HCT116 (cell line): Measurements from ENCODE around the gene CWF19L1. TPM values are rescaled to one million over a fixed set of nuclear protein-coding genes. Genes with fewer than 3 reads are reported as not detected.

Experiments
- ATAC-seq: fragments of 200-7000 bp; cut with Tn5 transposase; 2 replicates; pipeline ENCODE4 v1.9.1; 2020; ENCODE audit warnings: mild to moderate bottlenecking, moderate library complexity
- BruUV-seq: library from RNA; stranded (reverse); fragments of 400-500 nt; replicated peaks from 2 replicates; lab custom pipeline; 2021; lab: Mats Ljungman, UMichigan
- CTCF ChIA-PET: fragments of 300-600 bp; sonication (Branson Sonifier 250); formaldehyde crosslinking; loops from one replicate; lab custom pipeline; 2021; ENCODE audit warnings: antibody characterized with exemption; lab: Charles Lee
- POLR2A ChIA-PET: fragments of 300-600, 350-600 bp; sonication (Branson Sonifier 250); formaldehyde crosslinking; loops from one replicate; lab custom pipeline; 2021; ENCODE audit warnings: antibody characterized with exemption; lab: Charles Lee
- RAD21 ChIA-PET, 2 experiments: fragments of 300-600 bp; sonication (Branson Sonifier 250); formaldehyde crosslinking; loops; one replicate each; lab custom pipeline; 2023; ENCODE audit warnings: low total read pairs in 2 of 2; ENCODE audit not compliant: uncharacterized antibody in 2 of 2, unreplicated experiment in 2 of 2, low non-redundant PET in 1 of 2; lab: Charles Lee
- DNase-seq: peaks from one replicate; pipeline ENCODE4 v3.0.0-alpha.2; 2010; ENCODE audit warnings: low read depth, low spot score
- H2AFZ ChIP-seq: fragments of 200-600 bp; shearing (Covaris generic), sonication (generic); 2 replicates; pipeline ENCODE4 v1.6.1; 2017; ENCODE audit warnings: low read depth, mixed run types, mixed read lengths, antibody characterized with exemption, low read length; ENCODE audit not compliant: poor library complexity, severe bottlenecking
- H3K27ac ChIP-seq: 2 replicates; pipeline ENCODE4 v1.5.1; 2012; ENCODE audit warnings: low read depth, low read length
- H3K27me3 ChIP-seq: fragments of 200-600 bp; sonication (generic); 2 replicates; pipeline ENCODE4 v1.6.1; 2016; ENCODE audit warnings: mixed run types, low read length, mixed read lengths; ENCODE audit not compliant: insufficient read depth
- H3K36me3 ChIP-seq, 2 experiments: fragments of 200-500 bp in 1 of 2; fragments of 200-600 bp in 1 of 2; sonication (Bioruptor generic) in 1 of 2; sonication (generic) in 1 of 2; 2 replicates each; pipeline versions ENCODE4 v1.5.1 to v1.6.1; 2014 to 2016; ENCODE audit warnings: low read length in 2 of 2, inconsistent platforms in 1 of 2, mixed read lengths in 1 of 2, mixed run types in 1 of 2; ENCODE audit not compliant: insufficient read depth in 2 of 2, control insufficient read depth in 1 of 2
- H3K4me1 ChIP-seq, 2 experiments: fragments of 200-600 bp in 1 of 2; sonication (generic) in 1 of 2; 2 replicates each; pipeline versions ENCODE4 v1.5.1 to v1.6.1; 2012 to 2017; ENCODE audit warnings: low read length in 2 of 2, inconsistent platforms in 1 of 2, mild to moderate bottlenecking in 1 of 2, mixed read lengths in 1 of 2, mixed run types in 1 of 2, moderate library complexity in 1 of 2; ENCODE audit not compliant: insufficient read depth in 2 of 2, control insufficient read depth in 1 of 2
- H3K4me2 ChIP-seq: fragments of 200-600 bp; sonication (generic); 2 replicates; pipeline ENCODE4 v1.6.1; 2017; ENCODE audit warnings: mixed run types, low read length, mixed read lengths
- H3K4me3 ChIP-seq, 2 experiments: fragments of 200-600 bp in 1 of 2; sonication (generic) in 1 of 2; replicated peaks in 1 of 2; 2 replicates each; pipeline ENCODE4 v1.5.1; 2011 to 2016; ENCODE audit warnings: low read length in 2 of 2, control low read depth in 1 of 2, low read depth in 1 of 2, mild to moderate bottlenecking in 1 of 2, mixed read lengths in 1 of 2, mixed run types in 1 of 2
- H3K79me2 ChIP-seq: fragments of 200-600 bp; sonication (generic); 2 replicates; pipeline ENCODE4 v1.6.1; 2017; ENCODE audit warnings: mild to moderate bottlenecking, mixed run types, low read length, moderate library complexity, mixed read lengths; ENCODE audit not compliant: insufficient read depth
- H3K9ac ChIP-seq: fragments of 200-600 bp; sonication (generic); 2 replicates; pipeline ENCODE4 v1.6.1; 2016; ENCODE audit warnings: low read length, mixed read lengths
- H3K9me2 ChIP-seq: fragments of 200-600 bp; sonication (generic), shearing (Covaris generic); 2 replicates; pipeline ENCODE4 v1.6.1; 2017; ENCODE audit warnings: mixed run types, mild to moderate bottlenecking, moderate library complexity; ENCODE audit not compliant: insufficient read depth
- H3K9me3 ChIP-seq, 2 experiments: fragments of 200-500 bp in 1 of 2; fragments of 200-600 bp in 1 of 2; sonication (Bioruptor generic) in 1 of 2; sonication (generic) in 1 of 2; 2 replicates each; pipeline ENCODE4 v1.6.1; 2014 to 2017; ENCODE audit warnings: low read length in 2 of 2, mixed read lengths in 2 of 2, inconsistent platforms in 1 of 2, low read depth in 1 of 2, mild to moderate bottlenecking in 1 of 2, mixed run types in 1 of 2, moderate library complexity in 1 of 2; ENCODE audit not compliant: control insufficient read depth in 1 of 2, insufficient read depth in 1 of 2
- H4K20me1 ChIP-seq: fragments of 200-600 bp; sonication (generic), shearing (Covaris generic); 2 replicates; pipeline ENCODE4 v1.6.1; 2017; ENCODE audit warnings: mixed run types, mild to moderate bottlenecking, moderate library complexity; ENCODE audit not compliant: insufficient read depth
- CBX3 ChIP-seq: IDR thresholded peaks from 2 replicates; pipeline ENCODE4 v1.6.1; 2012; ENCODE audit warnings: low read depth
- EGR1 ChIP-seq: IDR thresholded peaks from 2 replicates; pipeline ENCODE4 v1.6.1; 2012; ENCODE audit warnings: low read depth
- ELF1 ChIP-seq: IDR thresholded peaks from 2 replicates; pipeline ENCODE4 v1.6.1; 2012; ENCODE audit warnings: low read depth, borderline replicate concordance
- EZH2 ChIP-seq: fragments of 200-600 bp; sonication (generic); IDR thresholded peaks from 2 replicates; pipeline ENCODE4 v1.6.1; 2017; ENCODE audit warnings: antibody characterized with exemption, mixed run types
- EZH2phosphoT487 ChIP-seq: fragments of 200-600 bp; IDR thresholded peaks from 2 replicates; pipeline ENCODE4 v1.6.1; 2018; ENCODE audit warnings: antibody characterized with exemption, borderline replicate concordance
- JUND ChIP-seq: IDR thresholded peaks from 2 replicates; pipeline ENCODE4 v1.6.1; 2012
- POLR2A ChIP-seq: IDR thresholded peaks from 2 replicates; pipeline ENCODE4 v1.7.0; 2011; ENCODE audit warnings: borderline replicate concordance; ENCODE audit not compliant: insufficient read depth, insufficient read length; ENCODE audit errors: extremely low read depth
- POLR2AphosphoS5 ChIP-seq: IDR thresholded peaks from 2 replicates; pipeline ENCODE4 v1.6.1; 2011; ENCODE audit warnings: mild to moderate bottlenecking, low read depth, low read length, moderate library complexity
- SIN3A ChIP-seq: IDR thresholded peaks from 2 replicates; pipeline ENCODE4 v1.6.1; 2012; ENCODE audit warnings: low read depth
- SP1 ChIP-seq: IDR thresholded peaks from 2 replicates; pipeline ENCODE4 v1.6.1; 2012; ENCODE audit warnings: low read depth
- SRF ChIP-seq: IDR thresholded peaks from 2 replicates; pipeline ENCODE4 v1.6.1; 2012; ENCODE audit warnings: low read depth
- YY1 ChIP-seq: IDR thresholded peaks from 2 replicates; pipeline ENCODE4 v1.6.1; 2011; ENCODE audit warnings: low read length, low read depth, moderate library complexity, mild to moderate bottlenecking; ENCODE audit not compliant: insufficient replicate concordance; ENCODE audit errors: extremely low read depth
- ZFX ChIP-seq: fragments of 450-650 bp; IDR thresholded peaks from 2 replicates; pipeline ENCODE4 v1.6.1; 2017
- ZNF274 ChIP-seq: fragments of 200-500 bp; sonication (Bioruptor generic); IDR thresholded peaks from 2 replicates; pipeline ENCODE4 v1.6.1; 2014; ENCODE audit warnings: mild to moderate bottlenecking, low read depth, low read length, inconsistent platforms
- intact Hi-C: fragments of 100-400 bp; cut with micrococcal nuclease; formaldehyde crosslinking; loops from 2 replicates; pipeline ENCODE4 v1.10.0; 2022
- total RNA-seq: library from RNA; stranded (reverse); gene quantifications from one replicate; pipeline ENCODE4 v1.2.1, GENCODE V29; 2021; ENCODE audit not compliant: unreplicated experiment
- TF ChIP-seq, protein P1 (sequence below), 3 experiments: fragments of 200-600 bp in 1 of 3; sonication (generic) in 1 of 3; IDR thresholded peaks in 2 of 3; conservative IDR thresholded peaks in 1 of 3; 2 replicates each; pipeline ENCODE4 v1.5.1; 2012 to 2017; ENCODE audit warnings: low read depth in 2 of 3, low read length in 2 of 3, antibody characterized with exemption in 1 of 3, borderline replicate concordance in 1 of 3, control low read depth in 1 of 3, mild to moderate bottlenecking in 1 of 3, mixed read lengths in 1 of 3, mixed run types in 1 of 3, moderate library complexity in 1 of 3; ENCODE audit not compliant: insufficient read depth in 1 of 3
- TF ChIP-seq, protein P2 (sequence below): IDR thresholded peaks from 2 replicates; pipeline ENCODE4 v1.6.1; 2012
- TF ChIP-seq, protein P3 (sequence below): IDR thresholded peaks from 2 replicates; pipeline ENCODE4 v1.6.1; 2012
- TF ChIP-seq, protein P4 (sequence below): IDR thresholded peaks from 2 replicates; pipeline ENCODE4 v1.6.1; 2011; ENCODE audit warnings: mild to moderate bottlenecking, low read length, moderate library complexity; ENCODE audit not compliant: insufficient replicate concordance; ENCODE audit errors: extremely low read depth

CWF19L1 gene
- total RNA-seq, 1 experiment from 2014 or later: 41.7 TPM

DNA sequence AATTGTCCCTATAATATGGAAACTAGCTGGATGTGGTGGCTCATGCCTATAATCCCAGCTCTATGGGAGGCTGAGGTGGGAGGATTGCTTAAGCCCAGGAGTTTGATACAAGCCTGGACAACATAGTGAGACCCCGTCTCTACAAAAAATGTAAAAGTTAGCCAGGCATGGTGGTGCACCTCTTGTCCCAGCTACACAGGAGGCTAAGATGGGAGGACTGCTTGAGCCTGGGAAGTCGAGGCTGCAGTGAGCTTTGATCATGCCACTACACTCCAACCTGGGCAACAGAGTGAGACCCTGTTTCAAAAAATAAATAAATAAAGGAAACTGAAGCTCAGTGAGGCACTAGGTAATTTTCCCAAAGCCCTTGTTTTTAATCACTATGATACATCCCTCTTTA, 65.9 kb downstream of the CWF19L1 start:
- ATAC-seq: no peak
- ChIA-PET RAD21 (no interaction called here), POLR2A (no interaction called here), CTCF (no interaction called here)
- no peak overlapping the region for H3K4me3 ChIP-seq
- TF ChIP-seq EZH2 (no peak), POLR2AphosphoS5 (no peak), YY1 (no peak), SRF (no peak), EGR1 (no peak), JUND (no peak), EZH2phosphoT487 (no peak), ZNF274 (no peak), CBX3 (no peak), POLR2A (no peak), SIN3A (no peak), ZFX (no peak), SP1 (no peak), ELF1 (no peak)
- TF ChIP-seq, protein P1, sequence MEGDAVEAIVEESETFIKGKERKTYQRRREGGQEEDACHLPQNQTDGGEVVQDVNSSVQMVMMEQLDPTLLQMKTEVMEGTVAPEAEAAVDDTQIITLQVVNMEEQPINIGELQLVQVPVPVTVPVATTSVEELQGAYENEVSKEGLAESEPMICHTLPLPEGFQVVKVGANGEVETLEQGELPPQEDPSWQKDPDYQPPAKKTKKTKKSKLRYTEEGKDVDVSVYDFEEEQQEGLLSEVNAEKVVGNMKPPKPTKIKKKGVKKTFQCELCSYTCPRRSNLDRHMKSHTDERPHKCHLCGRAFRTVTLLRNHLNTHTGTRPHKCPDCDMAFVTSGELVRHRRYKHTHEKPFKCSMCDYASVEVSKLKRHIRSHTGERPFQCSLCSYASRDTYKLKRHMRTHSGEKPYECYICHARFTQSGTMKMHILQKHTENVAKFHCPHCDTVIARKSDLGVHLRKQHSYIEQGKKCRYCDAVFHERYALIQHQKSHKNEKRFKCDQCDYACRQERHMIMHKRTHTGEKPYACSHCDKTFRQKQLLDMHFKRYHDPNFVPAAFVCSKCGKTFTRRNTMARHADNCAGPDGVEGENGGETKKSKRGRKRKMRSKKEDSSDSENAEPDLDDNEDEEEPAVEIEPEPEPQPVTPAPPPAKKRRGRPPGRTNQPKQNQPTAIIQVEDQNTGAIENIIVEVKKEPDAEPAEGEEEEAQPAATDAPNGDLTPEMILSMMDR (IDR thresholded peaks at IDR 0.05 in 2 of 3, conservative IDR thresholded peaks at IDR 0.05 in 1 of 3; ENCODE audit: borderline replicate concordance in 1 of 3, insufficient read depth in 1 of 3, low read depth in 2 of 3, low read length in 2 of 3): no peak
- TF ChIP-seq, protein P2, sequence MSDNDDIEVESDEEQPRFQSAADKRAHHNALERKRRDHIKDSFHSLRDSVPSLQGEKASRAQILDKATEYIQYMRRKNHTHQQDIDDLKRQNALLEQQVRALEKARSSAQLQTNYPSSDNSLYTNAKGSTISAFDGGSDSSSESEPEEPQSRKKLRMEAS: no peak
- TF ChIP-seq, protein P3, sequence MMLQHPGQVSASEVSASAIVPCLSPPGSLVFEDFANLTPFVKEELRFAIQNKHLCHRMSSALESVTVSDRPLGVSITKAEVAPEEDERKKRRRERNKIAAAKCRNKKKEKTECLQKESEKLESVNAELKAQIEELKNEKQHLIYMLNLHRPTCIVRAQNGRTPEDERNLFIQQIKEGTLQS: no peak
- TF ChIP-seq, protein P4, sequence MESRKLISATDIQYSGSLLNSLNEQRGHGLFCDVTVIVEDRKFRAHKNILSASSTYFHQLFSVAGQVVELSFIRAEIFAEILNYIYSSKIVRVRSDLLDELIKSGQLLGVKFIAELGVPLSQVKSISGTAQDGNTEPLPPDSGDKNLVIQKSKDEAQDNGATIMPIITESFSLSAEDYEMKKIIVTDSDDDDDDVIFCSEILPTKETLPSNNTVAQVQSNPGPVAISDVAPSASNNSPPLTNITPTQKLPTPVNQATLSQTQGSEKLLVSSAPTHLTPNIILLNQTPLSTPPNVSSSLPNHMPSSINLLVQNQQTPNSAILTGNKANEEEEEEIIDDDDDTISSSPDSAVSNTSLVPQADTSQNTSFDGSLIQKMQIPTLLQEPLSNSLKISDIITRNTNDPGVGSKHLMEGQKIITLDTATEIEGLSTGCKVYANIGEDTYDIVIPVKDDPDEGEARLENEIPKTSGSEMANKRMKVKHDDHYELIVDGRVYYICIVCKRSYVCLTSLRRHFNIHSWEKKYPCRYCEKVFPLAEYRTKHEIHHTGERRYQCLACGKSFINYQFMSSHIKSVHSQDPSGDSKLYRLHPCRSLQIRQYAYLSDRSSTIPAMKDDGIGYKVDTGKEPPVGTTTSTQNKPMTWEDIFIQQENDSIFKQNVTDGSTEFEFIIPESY: no peak
- H3K27me3 ChIP-seq: no peaks in the 10 kb centered on the region
- no peaks in the 10 kb centered on the region for H3K4me1 ChIP-seq
- no peak overlapping the region for H3K9ac ChIP-seq
- H3K27ac ChIP-seq: no peak overlapping the region
- H3K4me2 ChIP-seq: no peak overlapping the region
- no peaks in the 10 kb centered on the region for H3K9me2 ChIP-seq
- no peak for DNase-seq
- H3K36me3 ChIP-seq: peaks cover 53 to 59% of the 10 kb centered on the region in 2 experiments
- intact Hi-C loops: no loop called here
- BruUV-seq: no TSS peak
- H4K20me1 ChIP-seq: no peaks in the 10 kb centered on the region
- no peaks in the 10 kb centered on the region for H3K9me3 ChIP-seq
- no peak overlapping the region for H2AFZ ChIP-seq
- no peaks in the 10 kb centered on the region for H3K79me2 ChIP-seq
